Trophoblast cell (in vitro differentiated cells and primary cell): ENCODE measurements around the gene CBR1.
"Not testable (repeated sequence)": the region's sequence is repeated elsewhere in the genome, so short reads cannot be mapped to it uniquely, and the experiment has no call there.

Experiments used
- DNase-seq, 2 donors: peaks; one replicate each; pipeline ENCODE4 v3.0.0-alpha.2; 2016
- H2AFZ ChIP-seq: 2 replicates; pipeline ENCODE4 v1.6.1; 2013; ENCODE audit warnings: low read length, moderate library complexity, mild to moderate bottlenecking; ENCODE audit not compliant: insufficient read depth, poor library complexity
- H2AK5ac ChIP-seq: 2 replicates; pipeline ENCODE4 v1.6.1; 2013; ENCODE audit warnings: mild to moderate bottlenecking, low read length
- H2BK120ac ChIP-seq: 2 replicates; pipeline ENCODE4 v1.6.1; 2013; ENCODE audit warnings: low read length, mild to moderate bottlenecking, moderate library complexity; ENCODE audit not compliant: insufficient read depth, poor library complexity
- H2BK12ac ChIP-seq: 2 replicates; pipeline ENCODE4 v1.6.1; 2013; ENCODE audit warnings: mild to moderate bottlenecking, low read length, moderate library complexity
- H2BK5ac ChIP-seq: 2 replicates; pipeline ENCODE4 v1.6.1; 2013; ENCODE audit warnings: low read length, low read depth, moderate library complexity, mild to moderate bottlenecking; ENCODE audit not compliant: poor library complexity
- H3K14ac ChIP-seq: 2 replicates; pipeline ENCODE4 v1.6.1; 2013; ENCODE audit warnings: mild to moderate bottlenecking, low read length
- H3K18ac ChIP-seq: 2 replicates; pipeline ENCODE4 v1.6.1; 2013; ENCODE audit warnings: mild to moderate bottlenecking, low read length
- H3K23ac ChIP-seq: 2 replicates; pipeline ENCODE4 v1.6.1; 2013; ENCODE audit warnings: low read length
- H3K27ac ChIP-seq: 2 replicates; pipeline ENCODE4 v1.5.1; 2013; ENCODE audit warnings: low read depth, mild to moderate bottlenecking, inconsistent platforms, low read length, moderate library complexity
- H3K27me3 ChIP-seq: 2 replicates; pipeline ENCODE4 v1.6.1; 2013; ENCODE audit warnings: inconsistent platforms, mild to moderate bottlenecking, low read length, moderate library complexity; ENCODE audit not compliant: insufficient read depth
- H3K36me3 ChIP-seq, 2 experiments: 1 replicate in 1 of 2; 2 replicates in 1 of 2; pipeline ENCODE4 v1.6.1; 2013; ENCODE audit warnings: low read length in 2 of 2, mild to moderate bottlenecking in 2 of 2, moderate library complexity in 1 of 2; ENCODE audit not compliant: insufficient read depth in 2 of 2, control insufficient read depth in 1 of 2
- H3K4ac ChIP-seq: 2 replicates; pipeline ENCODE4 v1.6.1; 2013; ENCODE audit warnings: low read depth, mild to moderate bottlenecking, low read length, moderate library complexity
- H3K4me1 ChIP-seq, 2 experiments: 1 replicate in 1 of 2; 2 replicates in 1 of 2; pipeline ENCODE4 v1.6.1; 2013; ENCODE audit warnings: low read length in 2 of 2, mild to moderate bottlenecking in 2 of 2, moderate library complexity in 1 of 2; ENCODE audit not compliant: insufficient read depth in 2 of 2, control insufficient read depth in 1 of 2
- H3K4me2 ChIP-seq: 2 replicates; pipeline ENCODE4 v1.6.1; 2013; ENCODE audit warnings: inconsistent platforms, mild to moderate bottlenecking, low read length, moderate library complexity
- H3K4me3 ChIP-seq: 2 replicates; pipeline ENCODE4 v1.5.1; 2013; ENCODE audit warnings: mild to moderate bottlenecking, low read depth, low read length, inconsistent platforms
- H3K79me1 ChIP-seq: one replicate; pipeline ENCODE4 v1.6.1; 2013; ENCODE audit warnings: low read length
- H3K79me2 ChIP-seq: 2 replicates; pipeline ENCODE4 v1.6.1; 2013; ENCODE audit warnings: low read length, mild to moderate bottlenecking; ENCODE audit not compliant: control insufficient read depth, insufficient read depth, poor library complexity
- H3K9ac ChIP-seq: 2 replicates; pipeline ENCODE4 v1.6.1; 2013; ENCODE audit warnings: mild to moderate bottlenecking, low read length
- H3K9me3 ChIP-seq: 2 replicates; pipeline ENCODE4 v1.6.1; 2013; ENCODE audit warnings: low read depth, mild to moderate bottlenecking, control low read depth, inconsistent platforms, low read length; ENCODE audit not compliant: insufficient read depth
- H4K12ac ChIP-seq: 2 replicates; pipeline ENCODE4 v1.6.1; 2013; ENCODE audit warnings: low read depth, mild to moderate bottlenecking, low read length, moderate library complexity
- H4K8ac ChIP-seq: 2 replicates; pipeline ENCODE4 v1.6.1; 2013; ENCODE audit warnings: low read depth, mild to moderate bottlenecking, low read length, moderate library complexity
- H4K91ac ChIP-seq: one replicate; pipeline ENCODE4 v1.6.1; 2013; ENCODE audit warnings: low read depth, mild to moderate bottlenecking, low read length, moderate library complexity
- WGBS: extraction: QIAGEN DNeasy Blood & Tissue Kit; methylation state at CpG from one replicate; pipeline ENCODE4 v1.1.7; 2013; ENCODE audit warnings: missing lambda C conversion rate; ENCODE audit not compliant: insufficient read length, insufficient coverage; ENCODE audit errors: extremely low coverage; 5-methylcytosine and 5-hydroxymethylcytosine counted together

Gene CBR1

DNA sequence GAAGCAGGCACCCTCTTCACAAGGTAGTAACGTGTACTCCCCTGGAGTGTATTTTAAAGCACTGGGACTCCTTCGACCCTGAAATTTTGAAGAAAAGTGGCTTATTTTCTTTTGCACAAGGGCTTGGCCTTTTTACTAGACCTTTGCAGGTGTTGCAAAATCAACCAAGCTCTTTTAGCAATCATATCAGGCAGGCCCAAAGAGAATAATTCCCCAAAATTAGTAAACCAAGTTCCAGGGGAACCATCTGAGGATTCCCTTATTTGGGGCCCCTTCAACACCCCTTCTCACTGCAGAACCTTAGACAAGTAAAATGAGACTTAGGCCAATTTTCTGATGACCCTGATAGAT lies 28.3 kb downstream of the CBR1 start:
- Histone ChIP-seq H3K18ac (no peak overlapping the region), H3K14ac (no peak overlapping the region), H2AK5ac (no peak overlapping the region), H3K4ac (no peak overlapping the region), H2BK120ac (no peak overlapping the region), H3K27ac (no peak overlapping the region), H3K9ac (no peak overlapping the region), H3K36me3 (no peaks in the 10 kb centered on the region), H4K12ac (no peak overlapping the region), H2BK12ac (peak overlapping the region; percentile 61), H4K91ac (peak overlapping the region; percentile 61), H3K9me3 (peaks cover 5% of the 10 kb centered on the region), H3K23ac (no peak overlapping the region), H3K27me3 (no peaks in the 10 kb centered on the region), H2BK5ac (peak overlapping the region; percentile 33), H3K79me1 (peaks cover 7% of the 10 kb centered on the region), H2AFZ (no peak overlapping the region), H4K8ac (no peak overlapping the region), H3K4me2 (no peak overlapping the region), H3K4me1 (peaks cover 2 to 7% of the 10 kb centered on the region in 2 experiments), H3K4me3 (no peak overlapping the region), H3K79me2 (no peaks in the 10 kb centered on the region)
- no peak for DNase-seq
- no CpG with 5 or more reads among the region's 2 CpGs for WGBS

GRCh38 chr21:36099000-36099399 lies 29.2 kb downstream of the CBR1 start:
- H3K79me2 ChIP-seq, result no peaks in the 10 kb centered on the region
- H3K18ac ChIP-seq, result no peak overlapping the region
- no peak for DNase-seq
- peaks cover 7% of the 10 kb centered on the region for H3K79me1 ChIP-seq
- H2AK5ac ChIP-seq, result no peak overlapping the region
- H2BK5ac ChIP-seq, result no peak overlapping the region
- no peak overlapping the region for H2BK120ac ChIP-seq
- no peak overlapping the region for H4K8ac ChIP-seq
- no peak overlapping the region for H3K23ac ChIP-seq
- WGBS, result no CpG with 5 or more reads among the region's 3 CpGs
- peak overlapping the region; percentile 29 for H2BK12ac ChIP-seq
- H4K91ac ChIP-seq, result no peak overlapping the region
- no peak overlapping the region for H3K27ac ChIP-seq
- H3K4ac ChIP-seq, result no peak overlapping the region
- no peak overlapping the region for H2AFZ ChIP-seq
- no peak overlapping the region for H3K14ac ChIP-seq
- no peaks in the 10 kb centered on the region for H3K36me3 ChIP-seq
- H3K9ac ChIP-seq, result no peak overlapping the region
- no peak overlapping the region for H3K4me2 ChIP-seq
- H4K12ac ChIP-seq, result no peak overlapping the region
- H3K9me3 ChIP-seq, result peaks cover under 1% of the 10 kb centered on the region
- H3K27me3 ChIP-seq, result no peaks in the 10 kb centered on the region
- no peak overlapping the region for H3K4me3 ChIP-seq
- H3K4me1 ChIP-seq, result peaks cover 2 to 7% of the 10 kb centered on the region in 2 experiments

DNA sequence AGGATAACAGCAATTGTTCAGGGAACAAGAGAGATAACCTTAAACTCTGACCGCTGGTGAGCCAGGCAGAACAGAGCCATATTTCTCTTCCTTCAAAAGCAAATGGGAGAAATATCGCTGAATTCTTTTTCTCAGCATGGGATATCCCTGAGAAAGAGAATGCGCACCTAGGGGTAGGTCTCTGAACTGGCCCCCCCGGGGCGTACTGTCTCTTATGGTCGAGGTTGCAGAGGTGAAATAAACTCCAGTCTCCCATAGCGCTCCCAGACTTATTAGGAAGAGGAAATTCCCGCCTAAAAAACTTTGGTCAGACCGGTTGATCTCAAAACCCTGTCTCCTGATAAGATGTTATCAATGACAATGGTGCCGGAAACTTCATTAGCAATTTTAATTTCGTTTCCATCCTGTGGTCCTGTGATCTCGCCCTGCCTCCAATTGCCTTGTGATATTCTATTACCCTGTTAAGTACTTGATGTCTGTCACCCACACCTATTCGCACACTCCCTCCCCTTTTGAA lies 29.9 kb downstream of the CBR1 start:
- not testable (repeated sequence) for H2BK12ac ChIP-seq, H3K27ac ChIP-seq, H2AFZ ChIP-seq, H2BK120ac ChIP-seq, H3K9me3 ChIP-seq, H3K79me2 ChIP-seq, H3K36me3 ChIP-seq, H3K4me3 ChIP-seq, H4K8ac ChIP-seq, H4K91ac ChIP-seq, H2AK5ac ChIP-seq, H2BK5ac ChIP-seq, DNase-seq, H3K27me3 ChIP-seq, H3K23ac ChIP-seq, H3K4ac ChIP-seq, H3K9ac ChIP-seq, H3K4me1 ChIP-seq, H3K18ac ChIP-seq, H3K14ac ChIP-seq, H3K4me2 ChIP-seq, H4K12ac ChIP-seq
- H3K79me1 ChIP-seq, result peaks cover 13% of the 10 kb centered on the region
- WGBS, result no CpG with 5 or more reads among the region's 13 CpGs

DNA sequence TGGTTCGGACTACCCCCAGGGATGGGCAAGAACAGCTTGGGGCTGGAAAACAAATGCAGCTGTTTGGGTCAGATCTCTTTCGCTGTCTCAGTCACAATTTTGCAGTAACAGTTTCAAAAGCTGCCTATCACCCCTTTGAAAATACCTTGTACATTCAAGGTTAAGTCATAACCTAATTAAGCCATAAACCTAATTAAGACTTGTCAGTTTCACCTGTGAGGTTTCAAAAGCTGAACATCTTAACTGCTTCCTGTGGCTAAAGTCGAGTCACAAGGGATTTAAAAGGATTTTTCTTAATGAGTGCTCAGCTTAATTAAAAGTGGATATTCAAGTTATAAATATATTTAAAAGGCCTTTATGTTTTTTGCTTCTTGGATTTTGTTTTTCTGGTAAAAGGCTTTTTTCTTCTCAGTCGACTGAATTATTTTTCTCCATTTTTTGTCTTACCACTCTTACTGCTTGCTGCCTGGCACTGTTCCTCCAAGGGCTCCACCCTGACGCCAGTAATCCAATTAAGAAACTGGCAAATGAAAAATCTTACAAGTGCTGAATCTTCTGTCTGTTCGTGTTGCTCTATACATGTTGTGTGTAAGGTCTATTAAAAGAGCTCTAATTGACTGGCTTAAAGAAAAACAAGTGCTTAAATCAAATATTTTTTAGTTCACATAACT lies 31.3 kb downstream of the CBR1 start:
- Histone ChIP-seq H2AFZ (no peak overlapping the region), H4K8ac (no peak overlapping the region), H3K9ac (no peak overlapping the region), H3K18ac (no peak overlapping the region), H2BK12ac (no peak overlapping the region), H3K9me3 (no peaks in the 10 kb centered on the region), H2BK5ac (no peak overlapping the region), H3K4me1 (peaks cover 4 to 7% of the 10 kb centered on the region in 2 experiments), H3K23ac (no peak overlapping the region), H3K4me2 (no peak overlapping the region), H3K79me1 (peaks cover 20% of the 10 kb centered on the region), H2AK5ac (no peak overlapping the region), H4K12ac (no peak overlapping the region), H3K27ac (no peak overlapping the region), H3K79me2 (peaks cover 5% of the 10 kb centered on the region), H2BK120ac (no peak overlapping the region), H3K4me3 (no peak overlapping the region), H3K27me3 (no peaks in the 10 kb centered on the region), H4K91ac (peak overlapping the region; percentile 4), H3K14ac (no peak overlapping the region), H3K4ac (no peak overlapping the region), H3K36me3 (no peaks in the 10 kb centered on the region)
- no CpG with 5 or more reads among the region's 6 CpGs for WGBS
- DNase-seq, result no peak
